Activated effector memory CD4-positive, alpha-beta T cell treated with Interleukin-2 at 50 U/mL for 16 hours (primary cell): ENCODE data around the gene PRM3.
A peak's percentile ranks its signal among the peaks of the same experiment; 100 is the strongest.

Source experiments
- DNase-seq: peaks from one replicate; pipeline ENCODE4 v3.0.0-alpha.2; 2020

The PRM3 gene

DNA sequence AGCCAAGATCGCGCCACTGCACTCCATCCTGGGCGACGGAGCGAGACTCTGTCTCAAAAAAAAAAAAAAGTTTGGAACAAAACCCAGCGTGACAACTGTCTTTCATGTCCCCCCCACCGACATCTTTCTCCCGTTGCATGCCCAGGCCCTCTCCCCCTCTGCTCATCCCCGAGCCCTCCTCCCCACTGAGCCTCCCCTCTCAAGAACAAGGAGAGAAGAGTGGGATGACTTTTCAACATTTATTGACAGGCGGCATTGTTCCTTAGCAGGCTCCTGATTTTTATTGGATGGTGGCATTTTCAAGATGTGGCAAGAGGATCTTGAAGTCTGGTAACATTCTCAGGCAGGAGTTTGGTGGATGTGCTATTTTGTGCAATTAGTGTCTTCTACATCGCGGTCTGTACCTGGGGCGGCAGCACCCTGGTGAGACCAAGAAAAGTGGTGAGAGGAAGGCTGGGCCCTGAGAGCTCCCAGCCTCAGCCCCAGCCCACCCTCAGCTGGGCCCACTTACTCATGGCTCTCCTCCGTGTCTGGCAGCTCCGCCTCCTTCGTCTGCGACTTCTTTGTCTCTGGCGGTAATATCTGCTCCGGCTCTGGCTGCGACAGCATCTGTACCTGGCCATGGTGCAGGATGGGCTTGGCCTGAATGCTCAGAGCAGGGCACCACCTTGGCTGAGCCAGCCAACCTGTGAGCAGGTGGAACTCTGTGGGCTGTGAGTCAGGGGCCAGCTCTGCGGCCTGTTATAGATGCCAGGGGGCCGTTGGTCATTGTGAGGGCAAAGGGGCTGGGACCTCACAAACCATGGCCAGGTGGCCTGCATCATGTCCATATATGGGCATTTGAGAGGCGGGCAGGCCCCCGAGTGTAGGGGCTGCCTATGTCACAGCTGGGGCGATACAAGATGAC is 7.4 kb upstream of the PRM3 start, which contains the start of gene PRM1:
Gene PRM1, minus strand, starts transcription at position 715 of the 907 bp plus-strand sequence. Its CDS starts 92 bp downstream, at position 623.
- no peak for DNase-seq

DNA sequence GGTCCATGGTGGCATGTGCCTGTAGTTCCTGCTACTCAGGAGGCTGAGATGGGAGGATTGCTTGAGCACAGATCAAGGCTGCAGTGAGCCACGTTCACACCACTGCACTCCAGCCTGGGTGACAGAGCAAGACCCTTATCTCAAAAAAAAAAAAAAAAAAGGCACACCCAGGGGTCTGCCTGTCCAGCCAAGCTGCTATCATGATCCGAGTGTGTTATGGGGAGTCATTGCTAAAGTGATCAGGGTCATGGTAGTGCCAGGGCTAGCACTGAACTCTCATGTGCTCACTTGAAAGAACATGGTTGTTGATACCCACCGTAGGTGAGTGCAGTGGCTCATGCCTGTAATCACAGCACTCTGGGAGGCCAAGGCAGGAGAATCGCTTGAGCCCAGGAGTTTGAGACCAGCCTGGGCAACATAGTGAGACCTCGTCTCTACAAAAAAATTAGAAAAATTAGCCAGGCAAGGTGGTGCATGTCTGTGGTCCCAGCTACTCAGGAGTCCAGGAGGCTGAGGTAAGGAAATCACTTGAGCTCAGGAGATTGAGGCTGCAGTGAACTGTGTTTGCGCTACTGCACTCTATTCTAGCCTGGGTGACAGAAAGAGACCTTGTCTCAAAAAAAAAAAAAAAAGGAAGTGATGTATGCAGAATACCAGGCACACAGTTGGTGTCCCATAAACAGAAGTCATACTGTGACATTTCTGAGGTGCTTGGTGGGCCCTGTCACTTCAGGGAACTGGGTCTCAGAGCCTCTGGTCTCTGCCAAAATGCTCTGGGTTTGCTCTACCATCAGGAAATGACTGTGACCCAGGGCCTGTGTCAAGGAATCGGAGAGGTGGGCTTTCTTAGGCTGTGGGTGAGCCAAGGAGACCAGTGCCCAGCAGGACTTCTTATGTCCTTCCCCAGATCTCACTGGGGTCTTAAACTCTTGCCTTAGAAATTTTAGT is 5.5 kb upstream of the PRM3 start:
- no peak for DNase-seq

DNA sequence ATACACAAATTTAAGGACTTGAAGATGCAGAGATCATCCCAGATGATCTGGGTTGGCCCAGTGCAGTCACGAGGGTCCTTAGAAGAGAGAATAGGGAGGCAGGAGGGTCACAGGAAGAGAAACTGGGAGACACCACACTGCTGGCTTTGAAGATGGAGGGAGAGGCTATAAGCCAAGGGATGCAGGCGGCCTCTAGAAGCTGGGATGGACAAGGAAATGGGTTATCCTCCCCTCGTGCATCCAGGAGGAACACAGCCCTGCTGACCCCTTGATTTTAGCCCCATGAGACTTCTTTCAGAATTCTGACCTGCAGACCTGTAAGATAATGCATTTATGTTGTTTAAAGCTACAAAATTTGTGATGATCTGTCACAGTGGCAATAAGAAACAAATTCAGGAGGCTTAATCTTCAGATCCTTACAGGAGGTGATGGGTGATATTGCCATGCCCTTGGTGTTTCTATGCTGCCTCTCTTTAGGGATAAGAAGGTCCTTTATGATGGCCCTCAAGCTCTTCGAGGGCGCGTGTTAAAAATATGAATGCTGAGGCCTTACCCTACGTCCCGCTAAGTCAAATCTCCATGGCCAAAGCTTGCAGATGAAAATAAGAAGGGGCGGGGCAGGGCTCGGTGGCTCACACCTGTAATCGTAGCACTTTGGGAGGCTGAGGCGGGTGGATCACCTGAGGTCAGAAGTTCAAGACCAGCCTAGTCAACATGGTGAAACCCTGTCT is 4.3 kb upstream of the PRM3 start:
- no peak for DNase-seq

DNA sequence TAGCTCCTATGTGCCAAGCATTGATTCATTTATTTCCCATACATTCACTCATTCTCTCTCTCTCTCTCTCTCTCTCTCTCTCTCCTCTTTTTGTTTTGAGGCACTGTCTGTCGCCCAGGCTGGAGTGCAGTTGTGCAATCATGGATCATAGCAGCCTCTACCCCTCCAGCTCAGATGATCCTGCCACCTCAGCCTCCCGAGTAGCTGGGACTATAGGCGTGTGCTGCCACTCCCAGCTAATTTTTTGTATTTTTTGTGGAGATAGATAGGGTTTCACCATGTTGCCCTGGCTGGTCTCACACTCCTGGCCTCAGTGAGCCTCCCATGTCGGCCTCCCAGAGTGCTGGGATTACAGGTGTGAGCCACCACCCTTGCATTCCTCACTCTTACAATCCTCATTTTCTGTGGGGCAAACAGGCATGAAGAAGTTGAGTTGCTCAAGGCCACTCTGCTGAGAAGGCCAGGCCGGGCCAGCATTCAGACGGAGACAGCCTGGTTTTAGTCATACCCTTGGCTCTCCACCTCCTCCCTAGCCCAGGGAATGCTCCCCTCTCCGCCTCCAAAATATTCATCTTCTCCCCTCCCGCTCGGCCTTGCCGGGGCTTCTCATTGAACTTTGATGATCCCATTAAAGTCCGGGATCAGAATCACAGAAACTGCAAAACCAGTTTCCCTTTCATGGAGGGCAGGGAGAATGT is 3.6 kb upstream of the PRM3 start:
- no peak for DNase-seq

DNA sequence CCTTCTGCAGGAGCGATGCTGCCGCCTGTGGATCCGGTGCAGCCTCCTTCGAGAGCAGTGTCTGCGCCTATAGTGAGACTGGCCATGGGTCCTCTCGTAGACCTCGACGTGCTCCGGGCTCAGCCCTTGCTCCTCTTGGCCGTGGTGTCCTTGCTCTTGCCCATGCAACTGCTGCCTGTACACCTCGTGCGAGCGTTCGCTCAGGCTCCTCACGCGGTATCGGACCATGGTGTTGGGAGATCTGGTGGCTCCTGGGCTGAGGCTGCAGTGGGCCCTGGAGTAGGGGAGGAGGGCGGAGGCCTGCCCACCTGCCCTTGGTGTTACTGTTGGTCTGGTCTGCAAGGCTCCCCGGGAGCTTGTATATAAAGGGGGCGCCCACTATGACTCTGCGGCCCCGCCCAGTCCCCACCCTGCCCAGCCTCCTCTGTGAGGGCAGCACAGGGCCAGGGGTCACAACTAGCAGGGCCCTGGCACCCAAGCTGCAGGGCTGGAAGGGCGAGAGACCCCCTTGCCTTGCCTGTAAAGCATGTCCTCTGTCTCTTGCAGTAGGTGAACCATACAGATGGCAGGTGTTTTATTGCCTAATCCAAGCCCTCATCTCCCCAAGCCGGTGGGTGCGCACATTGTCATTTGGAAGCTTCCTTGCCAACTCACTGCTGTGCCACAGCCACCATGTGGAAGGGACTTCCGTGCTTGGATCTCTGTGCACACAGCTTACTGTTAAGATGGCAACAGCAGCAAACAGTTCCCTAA is 2.9 kb upstream of the PRM3 start, which contains the start of gene PRM2:
Gene PRM2, minus strand, starts transcription at position 338 of the 753 bp plus-strand sequence. Its CDS starts 110 bp downstream, at position 228.
- no peak for DNase-seq

DNA sequence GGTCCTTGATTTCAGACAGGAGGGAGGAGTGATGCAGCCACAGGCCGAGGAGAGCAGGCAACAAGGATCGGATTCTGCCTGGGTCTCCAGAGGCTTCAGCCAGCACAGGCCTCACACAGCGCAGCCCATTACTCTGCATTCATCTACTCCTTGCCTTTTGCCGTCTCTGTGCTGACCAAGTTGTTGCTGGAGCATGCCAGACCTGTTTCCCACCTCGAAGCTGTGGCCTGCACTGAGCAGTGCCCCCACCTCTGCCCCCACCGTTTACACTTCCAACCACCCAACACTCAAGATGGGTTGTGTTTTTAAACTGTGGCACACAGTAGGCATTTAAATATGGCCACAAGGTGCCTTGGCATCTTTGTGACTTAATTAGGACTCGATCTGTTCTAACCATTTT is 1.5 kb upstream of the PRM3 start:
- DNase-seq: no peak

DNA sequence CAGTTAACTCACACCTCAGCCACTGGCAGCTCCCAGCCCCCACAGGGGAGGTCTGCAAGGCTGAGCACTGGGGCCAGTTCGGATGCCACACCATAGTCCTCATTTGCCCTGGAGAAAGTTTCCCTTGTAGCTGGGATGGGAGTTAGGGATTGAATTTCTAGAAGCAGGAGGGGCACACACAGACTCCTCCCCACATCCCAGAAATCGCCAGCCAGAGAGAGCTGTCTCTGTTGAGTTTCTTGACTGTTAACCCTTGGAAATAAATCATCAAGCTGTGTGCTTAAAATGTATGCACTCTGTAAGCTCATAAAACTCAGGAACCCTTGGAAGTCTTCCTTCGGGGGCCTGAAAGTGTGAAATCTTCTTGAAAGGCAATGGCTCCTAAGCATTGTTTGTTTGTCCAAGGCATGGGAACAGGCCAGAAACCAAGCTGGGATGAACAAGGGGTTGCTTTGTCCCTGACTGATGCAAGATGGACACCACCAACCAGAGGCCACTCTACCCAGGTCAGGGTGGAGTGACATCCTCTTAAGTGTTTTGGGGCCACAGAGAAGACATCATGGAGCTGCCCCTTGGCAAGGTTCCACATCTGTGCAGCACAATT is 394 bp upstream of the PRM3 start:
- no peak for DNase-seq

DNA sequence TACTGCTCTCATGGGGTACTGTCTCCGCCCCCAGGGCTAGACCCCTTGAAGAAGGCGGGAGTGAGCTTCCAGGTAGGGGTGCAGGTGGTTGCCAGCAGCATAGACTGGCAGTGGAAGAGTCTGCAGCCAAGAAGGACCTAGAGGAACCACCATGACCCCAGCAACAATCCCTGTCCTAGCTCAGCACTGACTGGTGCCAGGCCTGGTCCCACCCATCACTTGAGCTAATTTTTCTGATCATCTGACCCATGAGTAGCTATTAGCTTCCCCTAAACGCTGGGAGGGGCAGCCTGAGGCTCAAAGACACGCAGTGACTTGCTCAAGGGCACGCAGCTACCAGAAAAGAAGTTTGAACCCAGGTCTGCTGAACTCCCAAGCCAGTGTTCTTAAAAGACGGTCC is 945 bp downstream of the PRM3 start:
- no peak for DNase-seq

DNA sequence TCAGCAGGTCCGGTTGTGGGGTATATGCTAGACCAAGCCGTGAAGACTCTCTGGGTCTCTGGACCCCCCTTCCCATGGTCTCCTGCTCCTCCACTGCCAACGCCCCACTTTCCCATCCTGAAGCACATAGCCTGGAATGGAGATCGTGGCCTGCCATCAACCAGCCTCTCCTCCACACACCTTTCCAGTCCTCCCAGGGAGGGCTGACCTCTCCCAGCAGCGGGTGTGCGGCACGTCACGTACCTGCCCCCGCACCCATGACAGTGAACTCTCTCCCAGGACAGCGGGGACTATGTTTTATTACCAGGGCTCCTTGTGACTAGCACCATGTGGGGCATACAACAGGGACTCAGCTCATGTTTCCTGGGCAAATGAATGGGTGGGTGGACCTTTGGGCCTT is 1.8 kb downstream of the PRM3 start:
- DNase-seq: no peak

DNA sequence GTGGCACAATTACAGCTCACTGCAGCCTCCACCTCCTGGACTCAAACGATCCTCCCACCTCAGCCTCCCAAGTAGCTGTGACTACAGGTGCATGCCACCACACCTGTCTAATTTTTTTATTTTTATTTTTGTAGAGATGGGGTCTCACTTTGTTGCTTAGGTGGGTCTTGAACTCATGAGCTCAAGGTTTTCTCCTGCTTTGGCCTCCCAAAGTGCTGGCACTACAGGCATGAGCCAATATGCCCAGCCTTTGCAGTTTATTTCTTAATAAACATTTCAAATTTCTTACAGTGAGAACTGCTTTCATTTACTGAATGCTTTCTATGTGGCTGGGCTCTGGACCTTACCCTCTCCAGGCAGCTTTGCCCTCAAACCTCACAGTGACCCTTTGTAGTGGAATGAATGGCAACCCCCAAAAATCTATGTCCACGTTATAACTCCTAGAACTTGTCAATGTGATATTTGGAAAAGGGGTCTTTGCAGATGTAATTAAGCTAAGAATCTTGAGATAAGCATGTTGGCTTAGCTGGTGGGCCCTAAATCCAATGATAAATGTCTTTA is 2.7 kb downstream of the PRM3 start:
- DNase-seq: no peak

DNA sequence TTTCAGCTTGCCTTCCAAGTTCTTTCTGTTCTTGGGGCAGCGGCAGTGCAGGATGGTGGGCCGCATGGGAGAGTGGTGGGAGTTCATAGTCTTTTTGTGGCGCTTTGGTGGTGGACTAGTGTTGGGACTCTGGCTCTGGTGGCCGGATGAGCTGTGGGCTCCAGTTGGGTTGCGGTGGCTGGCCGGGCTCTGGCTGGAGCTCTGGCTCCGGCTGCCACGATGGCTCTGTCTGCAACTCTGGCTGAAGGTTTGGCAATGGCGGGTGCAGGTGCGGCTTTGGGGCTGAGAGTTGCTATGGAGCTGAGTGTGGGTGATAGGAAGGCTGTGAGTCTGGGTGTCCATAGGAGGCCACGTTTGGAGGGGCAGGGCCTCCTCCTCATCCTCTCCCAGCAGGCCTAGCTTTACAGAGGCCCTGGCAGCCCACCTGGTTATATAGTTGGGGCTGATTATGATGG is 4.5 kb downstream of the PRM3 start, which contains the start of gene TNP2:
Gene TNP2, minus strand, starts transcription at position 405 of the 455 bp plus-strand sequence. Its CDS starts 63 bp downstream, at position 342.
- no peak for DNase-seq

DNA sequence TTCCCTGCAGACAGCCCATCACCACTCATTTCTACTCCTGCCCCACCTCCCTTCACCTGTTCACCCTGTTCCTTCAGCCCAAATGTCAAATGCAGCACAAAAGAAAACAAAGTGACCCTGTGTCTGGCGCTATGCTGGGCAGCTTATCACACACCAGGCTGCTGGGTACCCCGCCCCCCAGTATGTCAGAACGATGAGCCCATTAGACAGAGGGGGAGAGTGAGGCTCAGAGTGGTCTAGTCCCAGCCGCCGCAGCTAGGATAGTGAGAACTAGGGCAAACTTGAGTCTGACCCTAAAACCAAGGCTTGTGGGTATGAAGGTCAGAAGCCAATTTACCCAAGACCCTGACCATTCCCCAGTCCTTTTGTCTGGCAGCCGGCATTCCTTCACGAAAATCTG is 8.3 kb downstream of the PRM3 start:
- DNase-seq: no peak

DNA sequence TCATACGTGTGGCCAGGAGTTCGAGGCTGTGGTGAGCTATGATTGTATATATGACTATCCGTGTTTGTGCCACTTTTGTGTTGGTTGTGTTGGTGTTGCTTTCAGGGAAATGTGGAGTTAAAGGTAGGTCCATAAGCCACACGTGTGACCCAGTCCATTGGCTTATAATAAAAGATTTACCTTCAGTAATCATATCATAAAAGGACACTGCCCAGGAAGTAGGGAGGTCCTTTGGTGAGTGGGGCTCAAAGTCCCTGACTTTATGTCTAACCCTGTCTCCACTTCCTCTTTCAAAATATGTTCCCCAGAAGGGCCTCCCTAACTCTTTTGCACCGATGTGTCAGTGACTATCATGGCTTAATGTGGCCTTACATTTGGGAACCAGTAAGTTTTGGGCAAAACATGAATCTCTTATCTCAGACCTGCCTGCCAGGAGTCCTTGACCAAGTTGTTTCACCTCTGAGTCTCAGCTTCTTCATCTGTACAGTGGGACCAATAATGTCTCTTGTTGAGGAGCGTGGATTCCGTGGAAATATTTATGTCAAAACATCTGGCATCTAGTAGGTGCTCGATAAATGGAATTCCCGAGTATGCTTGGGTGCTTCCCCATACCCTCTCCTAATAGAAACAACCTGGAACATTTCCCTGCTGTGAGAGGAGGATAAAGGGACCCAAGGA is 9.1 kb downstream of the PRM3 start:
- DNase-seq: no peak

DNA sequence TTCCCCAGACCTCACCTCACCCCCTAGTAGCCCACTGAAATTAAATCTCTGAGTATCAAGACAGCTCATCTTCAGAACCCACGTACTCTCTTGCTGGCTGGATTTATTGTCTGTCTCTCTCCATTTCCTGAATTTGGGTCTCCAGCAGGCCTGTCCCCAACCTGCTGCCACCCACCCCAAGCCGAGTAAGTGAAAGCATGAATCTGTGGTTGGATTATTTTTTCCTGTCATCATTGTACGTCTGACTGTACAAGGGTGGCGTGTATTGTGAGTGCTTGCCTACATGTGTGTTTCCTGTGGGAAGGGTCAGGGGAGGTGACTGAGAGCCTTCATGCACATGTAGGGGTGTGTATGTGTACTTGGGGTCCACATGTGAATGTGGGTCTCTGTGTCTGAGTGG is 9.7 kb downstream of the PRM3 start:
- DNase-seq: peak; percentile 22

DNA sequence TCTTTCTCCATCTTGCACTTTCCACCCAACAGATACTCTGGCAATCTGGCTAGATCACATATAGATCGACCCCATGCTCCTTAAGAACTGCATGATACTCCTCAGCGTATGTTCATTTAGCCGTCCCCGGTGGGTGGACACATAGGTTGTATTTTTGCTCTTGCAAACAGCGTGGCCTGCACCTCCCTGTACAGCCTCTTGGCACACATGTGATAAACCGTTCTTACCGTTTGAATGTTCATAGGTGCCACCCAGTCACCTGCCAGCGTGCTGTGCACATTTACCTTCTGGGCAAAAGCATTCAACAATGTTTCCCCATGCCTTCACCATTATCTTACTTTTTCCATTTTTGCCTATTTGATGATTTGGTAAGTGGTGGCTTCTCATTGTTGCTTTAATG is 10.5 kb downstream of the PRM3 start:
- no peak for DNase-seq

DNA sequence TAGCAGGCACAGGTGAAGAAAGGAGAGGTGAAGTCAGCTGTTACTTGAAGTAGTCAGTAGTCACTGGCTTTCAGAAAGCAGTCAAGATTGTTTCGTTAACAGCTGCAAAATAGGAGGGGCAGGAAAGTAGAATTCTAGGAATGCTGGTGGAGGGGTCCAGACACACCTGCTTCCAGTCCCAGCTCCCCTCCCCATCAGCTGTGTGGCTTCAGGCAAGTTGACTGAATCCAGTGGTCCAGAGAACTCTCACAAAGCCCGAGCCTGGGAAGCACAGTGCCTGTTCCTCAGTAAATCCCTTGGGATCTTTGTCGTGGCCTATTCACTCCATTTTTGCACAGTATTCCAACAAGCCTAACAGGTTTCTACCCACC is 12.8 kb downstream of the PRM3 start:
- DNase-seq: no peak

DNA sequence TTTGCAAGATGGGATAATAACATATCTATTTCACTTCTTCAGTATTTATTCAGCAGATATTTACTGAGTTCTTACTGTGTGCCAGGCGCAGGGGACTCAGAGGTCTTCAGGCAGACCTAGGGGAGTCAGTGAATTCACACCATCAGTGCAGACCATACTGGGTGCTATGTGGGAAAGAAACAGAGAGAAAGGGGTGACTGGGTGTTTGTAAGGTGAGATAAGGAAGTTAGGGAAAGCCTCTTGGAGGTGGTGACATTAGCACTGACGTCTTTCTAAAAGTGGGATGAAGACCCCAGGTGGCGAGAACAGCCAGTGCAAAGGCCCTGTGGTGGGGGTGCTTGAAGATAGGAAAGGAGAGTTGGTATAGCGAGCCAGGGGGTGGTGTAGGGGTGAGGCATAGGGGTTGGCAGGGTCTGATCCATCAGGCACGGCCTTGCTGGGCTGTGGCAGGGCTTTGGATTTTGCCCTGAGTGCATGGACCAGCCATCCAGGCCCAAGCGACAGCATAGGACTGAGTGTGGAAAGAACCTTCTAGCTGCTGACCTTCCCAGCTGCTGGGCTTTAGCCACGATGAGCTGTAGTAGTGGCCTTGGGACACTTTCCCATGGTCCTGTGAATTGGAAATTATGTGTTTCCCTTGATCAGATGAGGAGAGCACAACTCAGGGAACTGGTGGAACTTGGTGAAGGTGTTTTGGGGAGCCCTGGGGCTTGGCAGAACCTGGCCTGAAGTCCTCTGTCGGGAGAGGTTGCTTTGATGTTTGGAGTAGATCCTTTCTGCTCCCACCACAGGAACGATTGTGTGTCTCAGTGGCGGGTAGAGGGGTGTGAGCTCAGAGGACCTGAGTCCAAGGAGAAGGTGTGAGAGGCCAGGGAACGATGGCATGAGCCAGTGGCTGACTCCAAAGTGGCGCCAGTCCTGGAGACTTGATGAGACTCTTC is 13.5 kb downstream of the PRM3 start:
- DNase-seq: no peak
